SK-N-SH (cell line): ENCODE data around the gene NAE1.

Experiments used
- CTCF ChIP-seq: fragments of 200-600 bp; sonication (generic); IDR thresholded peaks from 2 replicates; pipeline ENCODE4 v1.6.1; 2017; ENCODE audit warnings: antibody characterized with exemption, mild to moderate bottlenecking, moderate library complexity
- EZH2phosphoT487 ChIP-seq: fragments of 200-600 bp; sonication (generic); IDR thresholded peaks from 2 replicates; pipeline ENCODE4 v1.6.1; 2017; ENCODE audit warnings: low read depth, mixed run types, mild to moderate bottlenecking, antibody characterized with exemption, moderate library complexity, borderline replicate concordance
- POLR2AphosphoS5 ChIP-seq: IDR thresholded peaks from 2 replicates; pipeline ENCODE4 v1.6.1; 2012; ENCODE audit warnings: low read depth, low read length
- RCOR1 ChIP-seq: fragments of 150-350 bp; IDR thresholded peaks from 2 replicates; pipeline ENCODE4 v1.6.1; 2017; ENCODE audit warnings: antibody characterized with exemption, low read length
- REST ChIP-seq: IDR thresholded peaks from 2 replicates; pipeline ENCODE4 v1.6.1; 2012; ENCODE audit warnings: mild to moderate bottlenecking, low read depth, low read length, moderate library complexity
- RXRA ChIP-seq: IDR thresholded peaks from 2 replicates; pipeline ENCODE4 v1.4.0; 2012; ENCODE audit warnings: low read depth, mild to moderate bottlenecking, borderline replicate concordance
- SIN3A ChIP-seq: IDR thresholded peaks from 2 replicates; pipeline ENCODE4 v1.6.1; 2012; ENCODE audit warnings: low read depth, mild to moderate bottlenecking, low read length, moderate library complexity, borderline replicate concordance
- TAF1 ChIP-seq: IDR thresholded peaks from 2 replicates; pipeline ENCODE4 v1.6.1; 2012; ENCODE audit warnings: low read depth, mild to moderate bottlenecking, low read length, moderate library complexity, borderline replicate concordance
- TCF12 ChIP-seq: IDR thresholded peaks from 2 replicates; pipeline ENCODE4 v1.4.0; 2012
- TEAD4 ChIP-seq: IDR thresholded peaks from 2 replicates; pipeline ENCODE4 v1.4.0; 2012; ENCODE audit warnings: mild to moderate bottlenecking, borderline replicate concordance; ENCODE audit not compliant: insufficient read depth

DNA sequence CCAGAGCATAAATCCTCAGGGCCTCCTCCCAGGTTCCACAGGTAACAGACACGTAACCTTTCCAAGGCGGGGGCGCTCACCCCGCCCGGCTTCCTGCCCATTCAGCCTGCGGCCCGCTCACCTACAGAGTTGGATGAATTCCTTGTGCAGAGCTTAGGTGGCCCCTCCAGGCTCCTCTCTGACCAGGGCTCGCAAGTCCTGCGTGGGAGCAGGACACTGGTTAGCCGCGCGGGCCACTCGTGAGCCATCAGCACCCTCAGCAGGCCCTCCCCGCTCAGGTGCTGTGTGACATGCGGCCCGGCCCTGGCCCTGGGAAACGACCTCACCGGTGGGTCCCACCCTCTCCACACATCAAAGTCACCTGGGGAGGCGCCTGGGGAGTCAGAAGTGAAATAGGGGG is 29.9 kb downstream of the NAE1 start:
- TF ChIP-seq RCOR1 (no peak), TCF12 (no peak), CTCF (no peak), SIN3A (no peak), EZH2phosphoT487 (no peak), TAF1 (no peak), TEAD4 (no peak), POLR2AphosphoS5 (0 out of 2 replicates have a peak, but pooled peaks have one; percentile 3), RXRA (no peak), REST (no peak)
